Middle frontal gyrus (tissue), 1 donor: ENCODE data around the gene KIF26A.
"Not testable (repeated sequence)": the region's sequence is repeated elsewhere in the genome, so short reads cannot be mapped to it uniquely, and the experiment has no call there.

Experiments
- DNase-seq: peaks from one replicate; pipeline ENCODE4 v3.0.0-alpha.2; 2015; ENCODE audit warnings: low spot score; ENCODE audit errors: extremely low spot score

The KIF26A gene

DNA sequence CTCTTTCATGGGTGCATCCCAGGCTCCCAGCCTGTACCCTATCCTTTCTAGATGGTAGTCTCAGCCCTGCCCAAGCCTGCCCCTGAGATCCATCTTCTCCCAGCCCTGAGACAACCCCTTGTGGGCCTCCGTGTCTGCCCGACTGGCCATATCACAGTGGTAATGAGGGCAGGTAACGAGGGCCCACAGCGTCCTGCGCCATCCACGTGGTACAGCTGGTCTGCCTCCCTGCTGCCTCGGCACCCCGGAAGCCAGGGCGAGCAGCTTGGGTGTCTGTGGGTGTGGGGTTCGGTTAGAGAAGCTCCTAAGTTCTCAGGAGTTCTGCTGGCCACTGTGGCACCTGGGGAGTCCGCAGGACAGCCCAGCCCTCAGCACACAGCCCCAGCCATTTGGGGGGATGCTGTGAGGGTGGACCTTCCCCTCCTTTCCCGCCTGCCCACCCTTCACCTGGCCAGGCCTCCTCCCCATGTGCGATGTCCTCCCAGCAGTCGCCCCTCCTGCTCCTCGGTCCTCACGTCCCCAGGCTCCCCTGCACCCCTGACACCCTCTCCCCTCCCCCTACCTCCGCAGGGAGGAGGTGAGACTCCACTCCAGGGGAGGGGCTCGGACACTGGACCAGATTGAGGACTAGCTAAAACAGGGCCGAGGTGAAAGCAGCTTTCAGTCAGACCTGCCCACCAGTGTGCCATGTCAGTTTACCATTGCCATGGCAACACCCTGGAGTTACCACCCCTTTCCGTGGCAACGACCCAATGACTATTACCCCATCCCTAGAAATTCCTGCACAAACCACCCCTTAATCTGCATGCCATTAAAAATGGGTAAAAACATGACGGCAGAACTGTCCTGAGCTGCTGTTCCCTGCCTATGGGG, 69.0 kb downstream of the KIF26A start:
- no peak for DNase-seq

DNA sequence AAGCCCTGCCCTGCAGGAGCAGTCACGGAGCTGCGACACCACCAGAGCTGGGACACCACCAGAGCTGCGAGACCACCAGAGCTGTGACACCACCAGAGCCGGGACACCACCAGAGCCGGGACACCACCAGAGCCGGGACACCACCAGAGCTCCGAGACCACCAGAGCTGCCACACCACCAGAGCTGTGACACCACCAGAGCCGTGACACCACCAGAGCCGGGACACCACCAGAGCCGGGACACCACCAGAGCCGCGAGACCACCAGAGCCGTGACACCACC, 69.6 kb downstream of the KIF26A start:
- not testable (repeated sequence) for DNase-seq

DNA sequence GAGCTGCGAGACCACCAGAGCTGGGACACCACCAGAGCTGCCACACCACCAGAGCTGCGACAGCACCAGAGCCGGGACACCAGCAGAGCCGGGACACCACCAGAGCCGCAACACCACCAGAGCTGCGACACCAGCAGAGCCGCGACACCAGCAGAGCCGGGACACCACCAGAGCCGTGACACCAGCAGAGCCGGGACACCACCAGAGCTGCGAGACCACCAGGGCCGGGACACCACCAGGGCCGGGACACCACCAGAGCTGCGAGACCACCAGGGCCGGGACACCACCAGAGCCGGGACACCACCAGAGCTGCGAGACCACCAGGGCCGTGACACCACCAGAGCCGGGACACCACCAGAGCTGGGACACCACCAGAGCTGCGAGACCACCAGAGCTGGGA, 69.9 kb downstream of the KIF26A start:
- DNase-seq: not testable (repeated sequence)

DNA sequence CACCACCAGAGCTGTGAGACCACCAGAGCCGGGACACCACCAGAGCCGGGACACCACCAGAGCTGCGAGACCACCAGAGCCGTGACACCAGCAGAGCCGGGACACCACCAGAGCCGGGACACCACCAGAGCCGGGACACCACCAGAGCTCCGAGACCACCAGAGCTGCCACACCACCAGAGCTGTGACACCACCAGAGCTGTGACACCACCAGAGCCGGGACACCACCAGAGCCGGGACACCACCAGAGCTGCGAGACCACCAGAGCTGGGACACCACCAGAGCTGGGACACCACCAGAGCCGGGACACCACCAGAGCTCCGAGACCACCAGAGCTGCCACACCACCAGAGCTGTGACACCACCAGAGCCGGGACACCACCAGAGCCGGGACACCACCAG, 70.7 kb downstream of the KIF26A start:
- not testable (repeated sequence) for DNase-seq

DNA sequence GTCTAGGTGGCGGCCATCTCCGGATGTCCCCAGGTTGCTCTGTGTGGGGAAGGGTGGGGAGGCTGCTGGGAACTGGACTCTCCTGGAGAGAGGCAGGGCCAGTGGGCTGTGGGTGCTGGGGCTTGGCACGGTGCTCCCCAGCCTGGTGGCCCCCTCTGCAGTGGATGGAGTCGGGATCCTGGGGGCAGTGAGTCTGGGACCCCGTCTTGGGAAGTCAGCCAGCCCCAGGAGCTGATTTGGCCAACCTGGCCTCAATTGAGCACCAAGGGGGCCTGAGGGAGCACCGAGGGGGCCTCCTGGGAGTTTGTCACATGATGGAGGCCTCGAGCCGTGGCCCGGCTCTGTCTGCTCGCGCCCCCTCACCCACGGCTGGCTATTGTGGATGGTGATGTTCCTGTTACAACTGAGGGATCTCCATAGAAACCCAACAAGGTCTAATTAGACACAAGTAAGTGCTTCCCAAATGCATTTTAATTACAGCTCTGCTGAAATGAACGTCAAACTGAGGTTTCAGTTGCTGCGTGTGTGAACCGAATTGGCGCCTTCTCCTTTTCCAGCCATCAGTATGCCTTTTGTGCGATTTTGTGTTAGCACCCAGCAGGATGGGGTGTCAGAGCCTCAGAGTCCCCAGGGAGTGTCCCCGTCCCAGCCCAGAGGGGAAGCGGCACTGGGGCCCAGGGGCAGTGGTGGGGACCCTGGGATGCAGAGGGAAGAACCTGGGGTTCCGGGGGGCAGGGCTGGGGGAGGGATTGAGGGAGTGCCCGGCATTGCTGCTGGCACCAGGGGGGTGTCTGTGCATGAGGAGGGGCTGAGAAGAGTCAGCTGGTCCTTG, 71.8 kb downstream of the KIF26A start:
- DNase-seq: no peak

DNA sequence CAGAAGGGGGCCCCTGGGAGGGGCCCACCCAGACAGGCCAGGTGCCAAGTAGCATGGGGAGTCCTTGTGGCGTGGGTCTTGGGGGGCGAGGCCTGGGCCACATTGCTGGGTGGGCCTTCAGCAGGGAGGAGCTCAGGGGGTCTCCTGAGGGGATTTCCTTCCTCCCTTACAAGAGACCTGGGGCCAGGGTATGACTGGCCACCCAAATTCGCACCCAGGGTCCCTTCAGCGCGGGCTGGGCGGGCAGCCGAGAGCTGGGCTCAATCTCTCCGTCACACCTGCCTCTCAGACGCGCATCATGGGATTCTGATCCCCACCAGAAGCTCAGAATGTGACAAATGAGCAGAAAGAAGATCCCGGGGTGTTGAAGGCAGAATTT, 72.4 kb downstream of the KIF26A start:
- DNase-seq: no peak

DNA sequence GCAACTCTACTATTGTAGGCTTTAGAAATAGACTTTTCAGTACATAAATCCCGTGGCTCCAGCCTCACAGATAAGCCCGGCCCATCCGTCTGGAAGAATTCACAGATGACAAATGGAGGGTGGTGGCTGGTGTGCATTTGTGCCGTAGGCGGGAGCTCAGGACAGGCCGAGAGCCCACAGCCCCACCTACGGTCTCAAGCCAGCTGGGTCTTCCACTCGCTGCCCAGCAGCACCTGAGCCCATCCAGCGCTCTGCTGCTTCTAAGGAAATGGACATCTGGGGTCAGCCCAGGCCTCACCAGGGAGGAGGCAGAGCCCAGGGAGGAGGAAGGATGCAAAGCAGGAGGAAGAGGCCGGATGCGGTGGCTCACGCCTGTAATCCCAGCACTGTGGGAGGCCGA, 72.8 kb downstream of the KIF26A start:
- DNase-seq: no peak

DNA sequence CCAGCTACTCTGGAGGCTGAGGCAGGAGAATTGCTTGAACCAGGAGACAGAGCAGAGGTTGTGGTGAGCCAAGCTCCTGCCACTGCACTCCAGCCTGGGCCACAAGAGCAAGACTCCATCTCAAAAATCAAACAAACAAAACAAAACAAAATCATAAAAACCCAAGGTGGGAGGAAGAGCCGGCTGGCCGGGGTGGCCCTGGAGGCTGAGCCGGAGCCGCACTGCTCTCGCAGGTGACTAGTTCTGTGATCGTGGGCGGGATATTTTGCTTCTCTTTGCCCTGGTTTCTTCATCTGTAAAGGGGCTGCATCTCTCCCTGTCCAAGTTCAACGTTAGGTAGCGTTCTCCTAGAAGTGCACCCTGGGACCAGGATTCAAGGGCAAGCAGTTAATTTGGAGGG, 73.4 kb downstream of the KIF26A start:
- no peak for DNase-seq

DNA sequence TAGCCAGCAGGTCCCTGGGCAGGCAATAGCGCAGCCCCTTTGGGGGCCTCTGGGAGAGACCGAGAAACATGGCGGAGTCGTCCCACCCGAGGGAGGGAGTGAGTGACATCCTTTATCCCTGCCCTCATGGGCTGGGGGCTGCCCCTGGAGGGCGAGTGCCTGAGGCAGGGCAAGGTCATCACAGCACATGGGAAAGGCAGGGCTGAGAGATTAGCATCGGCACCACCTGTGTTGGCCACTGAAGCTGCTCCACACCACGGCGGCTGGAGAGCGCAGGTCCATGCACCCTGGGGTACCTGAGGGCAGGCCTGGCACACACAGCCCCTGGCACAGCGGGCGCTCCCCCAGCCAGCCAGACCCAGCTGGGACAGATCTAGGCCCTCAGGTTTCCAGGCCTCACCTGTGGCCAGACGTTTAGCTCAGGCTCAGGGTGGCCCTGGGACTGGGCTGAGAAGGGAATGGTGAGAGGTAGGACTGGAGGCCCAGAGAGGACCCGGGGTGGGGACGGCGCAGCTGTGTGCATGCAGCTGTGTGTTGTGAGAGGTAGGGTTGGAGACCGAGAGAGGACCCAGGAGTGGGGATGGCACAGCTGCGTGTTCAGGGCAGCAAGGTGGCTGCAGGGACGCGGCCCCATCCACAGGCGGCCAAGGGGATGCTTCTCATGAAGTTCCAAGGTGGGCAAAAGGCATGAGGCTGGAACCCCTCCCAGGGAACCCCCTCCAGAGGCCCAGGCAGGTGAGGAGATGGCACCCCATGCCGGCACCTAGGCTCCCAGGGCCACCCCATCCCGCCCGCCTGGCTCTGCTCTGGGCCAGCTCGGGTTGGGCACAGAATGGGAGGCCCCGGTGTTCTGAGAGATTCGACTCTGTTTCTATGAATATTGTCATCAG, 74.1 kb downstream of the KIF26A start:
- DNase-seq: no peak

DNA sequence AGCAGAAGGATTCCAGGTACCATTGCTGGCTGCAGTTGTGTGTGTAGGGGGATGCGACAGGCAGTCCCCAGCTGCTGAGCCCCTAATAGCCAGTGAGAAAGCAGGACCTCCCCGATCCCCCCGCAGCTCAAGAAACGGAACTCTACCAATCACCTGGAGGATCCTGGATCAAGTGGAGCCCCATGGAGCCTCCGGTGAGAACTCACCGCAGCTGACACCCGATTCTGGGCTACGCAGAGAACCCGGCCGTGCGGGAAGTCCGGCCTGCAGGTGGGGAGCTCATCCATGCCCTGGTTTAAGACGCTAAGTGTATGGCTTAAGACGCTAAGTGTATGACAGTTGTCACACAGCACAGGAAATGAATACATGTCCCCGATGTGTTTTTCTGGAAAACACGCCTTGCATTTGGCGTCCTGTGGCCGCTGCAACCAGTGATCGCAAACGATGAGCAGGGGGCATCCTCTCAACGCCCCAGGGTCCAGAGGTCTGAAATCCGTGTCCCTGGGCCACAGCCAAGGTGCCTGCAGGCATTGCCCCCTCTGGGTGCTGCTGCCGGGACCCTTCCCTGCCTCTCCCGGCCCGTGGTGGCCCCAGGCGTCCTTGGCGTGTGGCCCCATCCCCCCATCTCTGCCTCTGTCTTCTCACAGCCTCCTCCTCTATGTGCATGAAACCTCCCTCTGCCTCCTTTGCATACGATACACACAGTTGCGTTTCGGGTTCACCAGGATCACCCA, 75.1 kb downstream of the KIF26A start:
- DNase-seq: no peak

DNA sequence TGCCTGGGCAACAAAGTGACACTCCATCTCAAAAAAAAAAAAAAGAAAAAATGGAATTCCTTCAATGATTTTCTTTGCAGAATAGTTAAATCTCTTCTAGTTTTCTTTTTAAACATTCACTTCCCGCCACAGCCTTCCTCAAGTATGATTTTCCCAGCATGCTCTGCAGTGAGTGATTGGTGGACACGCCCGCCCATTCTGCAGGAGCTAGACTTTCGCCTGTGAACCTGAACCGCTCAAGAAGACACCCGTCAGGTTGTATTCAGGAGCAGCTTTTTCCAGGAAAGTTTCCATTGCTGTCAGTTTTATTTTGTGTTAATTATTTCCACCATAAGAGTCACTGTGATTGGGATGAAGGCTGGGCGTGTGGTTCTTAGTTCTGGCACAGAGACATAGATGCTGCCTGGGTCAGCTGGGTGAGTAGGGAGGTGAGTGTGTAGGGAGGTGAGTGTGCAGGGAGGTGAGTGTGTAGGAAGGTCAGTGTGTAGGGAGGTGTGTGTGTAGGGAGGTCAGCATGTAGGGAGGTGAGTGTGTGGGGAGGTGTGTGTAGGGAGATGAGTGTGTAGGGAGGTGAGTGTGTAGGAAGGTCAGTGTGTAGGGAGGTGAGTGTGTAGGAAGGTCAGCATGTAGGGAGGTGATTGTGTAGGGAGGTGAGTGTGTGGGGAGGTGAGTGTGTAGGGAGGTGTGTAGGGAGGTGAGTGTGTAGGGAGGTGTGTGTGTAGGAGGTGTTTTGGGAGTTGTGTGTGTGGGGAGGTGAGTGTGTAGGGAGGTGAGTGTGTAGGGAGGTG, 76.2 kb downstream of the KIF26A start:
- DNase-seq: no peak

DNA sequence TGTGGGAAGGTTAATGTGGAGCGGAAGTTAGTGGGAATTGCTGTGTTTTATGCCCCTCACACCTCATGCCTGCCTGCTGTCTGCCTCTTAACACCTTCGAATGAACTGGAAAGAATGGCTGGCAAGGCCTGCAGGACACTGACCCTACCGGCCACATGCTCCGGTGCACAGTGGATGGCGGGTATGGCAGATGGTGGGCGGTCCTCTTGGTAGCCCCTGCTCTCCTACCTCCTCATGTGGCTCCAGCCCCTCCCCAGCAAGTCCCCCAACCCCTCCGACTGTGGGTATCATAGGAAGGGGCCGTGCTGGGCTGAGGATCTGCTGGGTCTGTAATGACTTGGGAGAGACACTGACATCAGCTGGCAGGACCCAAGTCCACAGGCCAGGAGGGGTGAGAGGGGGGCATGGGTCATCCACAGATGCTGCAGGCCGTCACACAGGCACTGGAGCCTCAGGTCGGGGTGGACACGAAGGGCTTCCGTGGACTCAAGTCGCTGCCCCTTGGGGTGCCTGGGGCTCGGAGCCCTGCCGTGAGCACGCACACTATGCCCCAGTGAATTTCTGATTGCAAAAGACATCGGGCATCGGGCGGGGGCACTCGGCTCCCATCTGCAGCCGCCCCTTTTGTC, 77.4 kb downstream of the KIF26A start:
- no peak for DNase-seq

DNA sequence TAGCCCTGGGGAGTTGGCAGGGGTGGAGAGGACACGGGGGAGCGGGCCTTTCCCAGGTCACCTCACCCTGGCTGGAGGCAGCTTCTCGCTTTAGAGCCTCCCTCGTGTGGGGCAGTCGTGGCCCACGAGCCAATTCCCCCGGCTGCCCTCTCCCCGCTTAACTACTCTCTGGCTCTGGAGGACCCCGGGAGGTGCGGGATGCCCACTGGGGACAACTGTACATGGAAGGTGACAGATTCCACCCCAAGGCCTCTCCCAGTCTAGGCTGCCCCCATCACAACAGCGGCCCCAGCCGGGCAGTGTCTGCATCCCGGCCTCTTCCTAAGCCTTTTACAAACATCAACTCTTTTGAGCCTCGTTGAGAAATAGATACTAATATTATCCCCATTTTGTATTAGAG, 78.1 kb downstream of the KIF26A start:
- DNase-seq: no peak

DNA sequence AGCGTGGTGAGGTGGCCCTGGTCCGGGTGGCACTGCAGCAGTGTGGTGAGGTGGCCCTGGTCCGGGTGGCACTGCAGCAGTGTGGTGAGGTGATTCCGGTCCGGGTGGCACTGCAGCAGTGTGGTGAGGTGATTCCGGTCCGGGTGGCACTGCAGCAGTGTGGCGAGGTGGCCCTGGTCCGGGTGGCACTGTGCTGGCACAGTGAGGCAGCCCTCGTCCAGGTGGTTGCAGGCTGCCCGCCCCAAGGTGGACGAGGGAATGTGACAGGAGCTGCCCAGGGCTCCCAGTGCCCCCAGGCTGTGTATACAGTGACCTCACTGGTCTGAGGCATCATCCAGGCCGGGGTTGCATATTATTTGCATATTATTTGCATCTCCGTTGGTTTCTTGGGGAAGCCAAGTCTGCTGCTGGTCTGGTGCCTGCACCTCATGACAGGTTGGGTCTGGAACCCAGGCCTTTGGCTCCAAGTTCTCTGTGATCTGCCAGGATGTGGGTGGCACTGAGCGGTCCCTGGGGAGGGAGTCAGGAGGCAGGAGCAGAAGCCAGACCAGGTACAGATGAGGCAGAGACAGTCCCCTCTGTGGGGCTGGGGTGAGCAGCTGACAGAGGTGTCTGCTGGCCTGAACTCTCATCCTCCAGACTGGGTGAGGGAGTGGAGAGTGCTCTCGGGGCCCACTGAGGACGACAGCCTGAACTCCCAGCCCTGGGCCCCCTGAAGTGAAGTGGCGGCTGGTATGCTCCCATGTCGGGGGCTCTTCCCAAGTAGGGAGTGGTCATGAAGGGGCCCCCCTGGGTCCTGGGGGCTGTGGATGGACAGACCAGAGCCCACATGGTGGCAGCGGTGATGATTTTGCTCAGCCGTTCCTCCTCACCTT, 79.3 kb downstream of the KIF26A start:
- DNase-seq: no peak

DNA sequence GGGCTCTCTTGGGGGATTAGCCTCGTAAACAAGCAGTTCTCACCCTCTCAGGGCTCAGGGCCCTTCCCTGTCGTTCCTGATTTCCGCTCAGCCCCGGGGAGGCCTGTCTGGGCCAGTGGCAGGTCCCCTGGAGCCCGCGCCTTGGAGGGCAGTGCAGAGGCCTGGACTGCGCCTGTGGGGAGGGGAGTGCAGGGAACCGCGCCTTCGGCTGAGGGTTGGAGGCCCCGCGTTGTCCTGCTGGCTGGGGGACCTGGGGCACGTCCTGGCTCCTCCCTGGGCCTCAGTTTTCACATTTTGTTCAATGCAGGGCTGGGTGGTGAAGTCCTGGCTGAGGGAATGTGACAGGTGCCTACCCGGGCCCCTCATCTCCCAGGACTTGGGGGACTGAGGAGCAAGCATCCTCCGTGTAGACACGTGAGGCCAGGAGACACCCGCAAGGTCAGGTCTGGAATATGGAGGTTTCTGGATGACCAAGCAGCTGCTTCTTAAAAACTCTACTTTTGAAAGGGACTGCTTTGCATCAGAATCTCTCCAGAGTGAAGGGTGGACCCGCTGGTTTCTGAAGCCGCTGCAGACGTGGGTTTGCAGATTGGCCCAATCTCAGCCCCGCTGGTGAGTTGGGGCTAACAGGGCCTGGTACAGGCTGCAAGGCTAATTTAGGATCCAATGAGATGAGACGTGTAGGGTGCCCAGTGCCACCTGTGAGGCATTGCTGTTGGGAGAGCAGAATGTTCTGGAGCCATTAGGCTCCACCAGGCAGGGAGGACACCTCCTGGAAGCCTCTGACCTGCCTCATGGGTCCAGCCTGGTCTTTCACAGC, 80.2 kb downstream of the KIF26A start:
- no peak for DNase-seq

DNA sequence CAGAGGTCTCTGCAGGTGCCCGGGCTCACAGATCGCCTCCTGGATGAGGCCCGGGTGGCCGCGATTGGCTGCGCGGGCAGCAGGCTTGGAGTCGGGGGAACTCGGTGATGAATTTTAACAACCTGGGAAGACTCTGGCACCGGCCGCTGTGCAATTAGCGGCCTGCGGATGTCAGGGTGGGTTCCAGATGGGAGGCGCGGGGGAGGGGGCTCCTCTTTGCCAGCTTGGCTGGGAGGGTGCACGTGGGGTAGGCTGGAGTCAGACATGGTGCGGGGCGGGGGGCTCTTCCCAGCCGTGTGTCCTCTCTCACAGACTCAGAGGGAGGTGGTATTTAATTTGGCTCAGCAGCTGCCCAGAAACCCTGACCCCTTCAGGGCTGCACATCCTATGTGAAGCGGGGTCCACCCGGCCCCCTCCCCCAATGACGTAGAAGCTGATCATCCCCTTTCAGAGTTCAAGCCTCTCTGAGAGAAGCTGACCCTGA, 81.4 kb downstream of the KIF26A start:
- no peak for DNase-seq

DNA sequence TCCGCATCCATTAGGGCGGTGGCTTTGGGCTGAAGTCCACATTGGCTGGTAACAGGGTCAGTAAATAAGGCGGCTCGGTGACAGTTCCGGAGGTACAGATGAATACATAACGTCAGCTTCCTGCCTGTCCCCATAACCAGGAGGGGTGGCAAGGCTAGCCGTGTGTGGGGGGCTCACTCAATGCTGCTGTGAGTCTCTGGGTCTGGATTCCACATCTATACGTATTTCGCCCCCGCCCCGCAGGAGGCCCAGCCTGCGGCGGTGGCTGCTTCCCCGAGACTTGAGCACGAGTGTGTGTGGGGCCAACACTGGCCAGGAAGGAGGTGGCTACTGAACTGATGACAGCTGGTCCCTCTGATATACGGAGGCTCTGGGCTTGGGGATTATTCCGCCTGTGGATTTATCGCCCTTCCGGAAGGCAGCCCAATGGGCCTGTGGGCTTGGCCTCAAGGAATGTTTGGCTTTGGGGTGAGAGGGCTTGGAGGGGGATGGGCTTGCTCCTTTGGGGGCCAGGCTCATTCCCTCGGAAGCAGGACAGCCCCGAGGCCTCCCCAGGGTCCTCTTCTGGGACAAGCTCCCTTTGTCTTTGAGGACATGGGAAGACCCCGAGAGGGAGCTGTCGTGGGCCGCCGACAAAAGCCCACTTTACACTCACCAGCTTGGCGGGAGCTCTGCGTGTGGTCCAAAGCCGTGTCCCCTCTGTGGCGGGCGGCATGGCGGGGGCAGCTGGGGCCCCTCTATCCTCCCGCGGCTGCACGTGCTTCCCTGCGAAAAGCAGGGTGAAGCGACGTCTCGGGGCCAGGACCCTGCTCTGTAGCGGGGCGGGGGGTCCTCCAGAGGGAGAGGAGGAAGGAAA, 82.1 kb downstream of the KIF26A start:
- no peak for DNase-seq
